Bronchial epithelial cell (primary cell): ENCODE data around the gene ETNK1. TPM values are rescaled to one million over a fixed set of nuclear protein-coding genes. Genes with fewer than 3 reads are reported as not detected.
"Not testable (repeated sequence)": the region's sequence is repeated elsewhere in the genome, so short reads cannot be mapped to it uniquely, and the experiment has no call there.

Source experiments
- DNase-seq: peaks from one replicate; pipeline ENCODE4 v3.0.0-alpha.2; 2010; ENCODE audit warnings: low read depth
- FAIRE-seq: peaks from 2 replicates; lab custom pipeline; 2011; peaks lifted over from hg19 to GRCh38; lab: Jason Lieb, UNC
- H3K27me3 ChIP-seq: 2 replicates; pipeline ENCODE4 v1.5.1; 2011; ENCODE audit warnings: low read length; ENCODE audit not compliant: control insufficient read depth, insufficient read depth
- H3K36me3 ChIP-seq: 2 replicates; pipeline ENCODE4 v1.5.1; 2011; ENCODE audit warnings: low read length; ENCODE audit not compliant: control insufficient read depth, insufficient read depth
- H3K4me3 ChIP-seq: 2 replicates; pipeline ENCODE4 v1.5.1; 2011; ENCODE audit warnings: mild to moderate bottlenecking, low read depth, low read length, control low read depth
- CTCF ChIP-seq: IDR thresholded peaks from 2 replicates; pipeline ENCODE4 v1.5.1; 2011; ENCODE audit warnings: mild to moderate bottlenecking, moderate library complexity, low read length, control low read depth, inconsistent platforms; ENCODE audit not compliant: insufficient read depth, severe bottlenecking
- total RNA-seq: library from RNA; depleted of rRNA; stranded (reverse); fragments of >200 nt; gene quantifications from 2 replicates; pipeline ENCODE4 v1.2.1, GENCODE V29; 2014

The ETNK1 gene
- total RNA-seq, 1 donor from 2014 or later, result 9.7 TPM

- DNase-seq (no peak), FAIRE-seq (no peak)
- Histone ChIP-seq H3K36me3 (no peaks in the 10 kb centered on the region), H3K27me3 (no peaks in the 10 kb centered on the region), H3K4me3 (no peak overlapping the region)
- no peak for TF ChIP-seq CTCF
Measured at GRCh38 chr12:22609501-22609900, 15.5 kb upstream of the ETNK1 start.

- TF ChIP-seq CTCF, result no peak
- Histone ChIP-seq H3K27me3 (no peaks in the 10 kb centered on the region), H3K4me3 (no peak overlapping the region), H3K36me3 (no peaks in the 10 kb centered on the region)
- no peak for FAIRE-seq
- no peak for DNase-seq
Measured at GRCh38 chr12:22610131-22610530, 14.8 kb upstream of the ETNK1 start.

- not testable (repeated sequence) for FAIRE-seq
Measured at GRCh38 chr12:22612822-22613221, 12.1 kb upstream of the ETNK1 start.

GRCh38 chr12:22615963-22616501, 8.9 kb upstream of the ETNK1 start:
- Histone ChIP-seq H3K36me3 (no peaks in the 10 kb centered on the region), H3K27me3 (no peaks in the 10 kb centered on the region), H3K4me3 (no peak overlapping the region)
- no peak for TF ChIP-seq CTCF
- no peak for FAIRE-seq
- DNase-seq, result peak; percentile 20

More at GRCh38 chr12:22612822-22613221, 12.1 kb upstream of the ETNK1 start:
- not testable (repeated sequence) for H3K4me3 ChIP-seq, H3K27me3 ChIP-seq, H3K36me3 ChIP-seq, DNase-seq

GRCh38 chr12:22617630-22618029, 7.3 kb upstream of the ETNK1 start:
- DNase-seq (no peak), FAIRE-seq (no peak)
- Histone ChIP-seq H3K36me3 (no peaks in the 10 kb centered on the region), H3K4me3 (no peak overlapping the region), H3K27me3 (no peaks in the 10 kb centered on the region)
- TF ChIP-seq CTCF, result no peak

GRCh38 chr12:22624548-22624869, 462 bp upstream of the ETNK1 start:
- DNase-seq (no peak), FAIRE-seq (no peak)
- Histone ChIP-seq H3K27me3 (no peaks in the 10 kb centered on the region), H3K36me3 (no peaks in the 10 kb centered on the region), H3K4me3 (peak overlapping the region; percentile 94)
- TF ChIP-seq CTCF, result no peak
